ENCODE measurements around the gene TIE1.
A peak's percentile ranks its signal among the peaks of the same experiment; 100 is the strongest.

GRCh38 chr1:43366179-43366578 lies 65.4 kb downstream of the TIE1 start:
- TF ChIP-seq CTCF (IDR thresholded peaks at IDR 0.05) (no peak), EP300 (IDR thresholded peaks at IDR 0.05) (no peak), POLR2A (IDR thresholded peaks at IDR 0.05) (peak in 1 of 2 donors; percentile 71), POLR2AphosphoS5 (IDR thresholded peaks at IDR 0.05) (no peak)
